ENCODE results near the gene MISP3.

GRCh38 chr19:14048443-14049153 lies 24.0 kb upstream of the MISP3 start:
- TF ChIP-seq CTCF (IDR thresholded peaks at IDR 0.05; ENCODE audit: low read length) (peak; percentile 87), EZH2 (IDR thresholded peaks at IDR 0.05; ENCODE audit: borderline replicate concordance, low read length) (no peak)

All from OCI-LY1 (cell line).